Upper lobe of left lung (tissue), 4 donors: Measurements from ENCODE around the gene ITGA11.

Experiments
- EP300 ChIP-seq, 4 donors: sonication (generic); formaldehyde crosslinking; IDR thresholded peaks; one replicate each; pipeline ENCODE4 v1.5.1; 2017; ENCODE audit warnings: antibody characterized with exemption in 4 of 4, control low read depth in 2 of 4
- POLR2A ChIP-seq, 4 donors: fragments of 450-650 bp; IDR thresholded peaks; one replicate each; pipeline ENCODE4 v1.5.1; 2016 to 2017; ENCODE audit warnings: antibody characterized with exemption in 4 of 4, mild to moderate bottlenecking in 2 of 4

- TF ChIP-seq EP300 (IDR thresholded peaks at IDR 0.05) (no peak), POLR2A (IDR thresholded peaks at IDR 0.05) (no peak)
These were observed 151.9 kb downstream of the ITGA11 start for GRCh38 chr15:68279779-68280753.
